IPS-11a (cell line): Measurements from ENCODE around the gene CDK1.

Experiments used
- H3K4me3 ChIP-seq: one replicate; pipeline ENCODE4 v1.5.1; 2013; ENCODE audit warnings: low read depth, low read length, control low read depth

CDK1 gene

GRCh38 chr10:60778214-60778970, at the start of gene CDK1:
Gene CDK1, plus strand, starts transcription at chr10:60778478. Its CDS starts 1,688 bp downstream, at chr10:60780166.
- H3K4me3 ChIP-seq = peak within 1 kb of the TSS; percentile 64

GRCh38 chr10:60729106-60729505, 49.2 kb upstream of the CDK1 start:
- no peak overlapping the region for H3K4me3 ChIP-seq

- no peak overlapping the region for H3K4me3 ChIP-seq
Measured at GRCh38 chr10:60731134-60731885, 47.0 kb upstream of the CDK1 start.

- H3K4me3 ChIP-seq = peak overlapping the region; percentile 31
Measured at GRCh38 chr10:60732198-60732806, 46.0 kb upstream of the CDK1 start.

GRCh38 chr10:60732807-60733516, 45.3 kb upstream of the CDK1 start:
- peak overlapping the region; percentile 31 for H3K4me3 ChIP-seq

- peak overlapping the region; percentile 31 for H3K4me3 ChIP-seq
Measured at GRCh38 chr10:60733517-60733822, 44.8 kb upstream of the CDK1 start.

- H3K4me3 ChIP-seq = peak overlapping the region; percentile 31
Measured at GRCh38 chr10:60733826-60734225, 44.5 kb upstream of the CDK1 start.

GRCh38 chr10:60734226-60734625, 44.1 kb upstream of the CDK1 start:
- H3K4me3 ChIP-seq = no peak overlapping the region

GRCh38 chr10:60735244-60735643, 43.0 kb upstream of the CDK1 start:
- H3K4me3 ChIP-seq = no peak overlapping the region

- no peak overlapping the region for H3K4me3 ChIP-seq
Measured at GRCh38 chr10:60737242-60737641, 41.0 kb upstream of the CDK1 start.

GRCh38 chr10:60739558-60739957, 38.7 kb upstream of the CDK1 start:
- no peak overlapping the region for H3K4me3 ChIP-seq

- no peak overlapping the region for H3K4me3 ChIP-seq
Measured at GRCh38 chr10:60742512-60742911, 35.8 kb upstream of the CDK1 start.

GRCh38 chr10:60747817-60748469, 30.3 kb upstream of the CDK1 start:
- H3K4me3 ChIP-seq = no peak overlapping the region

GRCh38 chr10:60753152-60753551, 25.1 kb upstream of the CDK1 start:
- H3K4me3 ChIP-seq = no peak overlapping the region

GRCh38 chr10:60753817-60754216, 24.5 kb upstream of the CDK1 start:
- no peak overlapping the region for H3K4me3 ChIP-seq

GRCh38 chr10:60757420-60757895, 20.8 kb upstream of the CDK1 start:
- no peak overlapping the region for H3K4me3 ChIP-seq

- H3K4me3 ChIP-seq = no peak overlapping the region
Measured at GRCh38 chr10:60759181-60759580, 19.1 kb upstream of the CDK1 start.

- no peak overlapping the region for H3K4me3 ChIP-seq
Measured at GRCh38 chr10:60760711-60761210, 17.5 kb upstream of the CDK1 start.

- H3K4me3 ChIP-seq = no peak overlapping the region
Measured at GRCh38 chr10:60762554-60762953, 15.7 kb upstream of the CDK1 start.

- H3K4me3 ChIP-seq = no peak overlapping the region
Measured at GRCh38 chr10:60767424-60767823, 10.9 kb upstream of the CDK1 start.

- H3K4me3 ChIP-seq = no peak overlapping the region
Measured at GRCh38 chr10:60769406-60769805, 8.9 kb upstream of the CDK1 start.
